OCI-M2 (cell line): ENCODE results near the gene AQP1.

ENCODE experiments used
- DNase-seq: peaks from one replicate; lab custom pipeline; 2025; ENCODE audit not compliant: unreplicated experiment; lab: John Stamatoyannopoulos, UW

AQP1 gene

GRCh38 chr7:30918676-30919075 lies 7.0 kb downstream of the AQP1 start:
- no peak for DNase-seq

- DNase-seq, result no peak
These were observed 8.4 kb downstream of the AQP1 start for GRCh38 chr7:30920021-30920583.

- no peak for DNase-seq
These were observed 9.2 kb downstream of the AQP1 start for GRCh38 chr7:30920584-30921539.

- no peak for DNase-seq
These were observed 10.1 kb downstream of the AQP1 start for GRCh38 chr7:30921540-30922401.

- DNase-seq, result no peak
These were observed 10.9 kb downstream of the AQP1 start for GRCh38 chr7:30922596-30922995.

GRCh38 chr7:30923009-30923773 lies 11.5 kb downstream of the AQP1 start:
- no peak for DNase-seq

GRCh38 chr7:30923774-30924413 lies 12.2 kb downstream of the AQP1 start:
- DNase-seq, result no peak

- no peak for DNase-seq
These were observed 13.0 kb downstream of the AQP1 start for GRCh38 chr7:30924624-30925023.

- no peak for DNase-seq
These were observed 13.5 kb downstream of the AQP1 start for GRCh38 chr7:30925117-30925516.

GRCh38 chr7:30925913-30926312 lies 14.3 kb downstream of the AQP1 start:
- DNase-seq, result no peak

GRCh38 chr7:30926313-30926712 lies 14.7 kb downstream of the AQP1 start:
- no peak for DNase-seq

GRCh38 chr7:30927040-30927439 lies 15.4 kb downstream of the AQP1 start:
- no peak for DNase-seq

GRCh38 chr7:30927559-30927958 lies 15.9 kb downstream of the AQP1 start:
- no peak for DNase-seq

- no peak for DNase-seq
These were observed 16.7 kb downstream of the AQP1 start for GRCh38 chr7:30928254-30928872.

- no peak for DNase-seq
These were observed 18.0 kb downstream of the AQP1 start for GRCh38 chr7:30929686-30930085.

- no peak for DNase-seq
These were observed 19.0 kb downstream of the AQP1 start for GRCh38 chr7:30930621-30931020.

- DNase-seq, result no peak
These were observed 19.7 kb downstream of the AQP1 start for GRCh38 chr7:30931161-30931928.

GRCh38 chr7:30931929-30932540 lies 20.4 kb downstream of the AQP1 start:
- no peak for DNase-seq

GRCh38 chr7:30932562-30932961 lies 20.9 kb downstream of the AQP1 start:
- DNase-seq, result no peak
